ENCODE measurements around the gene SH3RF3. TPM values are rescaled to one million over a fixed set of nuclear protein-coding genes. Genes with fewer than 3 reads are reported as not detected.

SH3RF3 gene
- polyA plus RNA-seq, 1 of the 3 experiments (the other 2 are of a cell fraction): 1.9 TPM

DNA sequence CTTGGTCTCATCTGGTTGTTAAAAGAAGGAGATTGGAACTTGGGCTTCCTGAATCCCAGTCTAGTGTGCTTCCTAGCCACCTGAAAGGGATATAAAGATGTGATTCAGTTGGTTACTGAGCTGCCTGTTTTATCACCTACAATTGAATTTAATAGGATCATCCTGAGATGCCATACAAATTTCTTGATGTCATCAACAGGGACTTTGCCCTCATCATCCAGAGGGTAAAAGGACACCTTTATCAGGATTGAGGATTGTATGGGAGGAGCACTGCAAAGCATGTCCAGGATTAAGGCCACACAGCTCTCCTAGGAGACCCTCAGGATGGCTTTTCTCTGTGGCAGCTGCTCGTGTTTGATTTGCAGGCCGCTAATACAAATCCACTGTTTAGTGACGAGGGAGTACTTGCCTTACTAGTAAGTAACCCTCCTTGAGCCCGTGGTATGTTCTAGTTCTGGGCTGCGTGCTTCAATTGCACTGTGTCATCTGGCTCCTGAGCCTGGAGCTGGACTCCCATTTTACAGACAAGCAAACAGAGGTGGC lies 28.6 kb downstream of the SH3RF3 start:
- POLR2A ChIA-PET: no interaction called here
- Histone ChIP-seq H3K9me2 (no peaks in the 10 kb centered on the region), H3K9me3 (no peaks in the 10 kb centered on the region), H3F3A (replicated peaks; ENCODE audit: insufficient read depth) (peaks cover 2% of the 10 kb centered on the region), H3K27ac (ENCODE audit: low read depth in 2 of 2, low read length in 1 of 2) (no peak overlapping the region), H4K20me1 (ENCODE audit: insufficient read depth) (peaks cover 21% of the 10 kb centered on the region; the same call in 1 of the 2 replicates), H2AFZ (ENCODE audit: low read depth) (no peak overlapping the region), H3K4me3 (ENCODE audit: low read depth in 2 of 2, low read length in 1 of 2) (no peak overlapping the region), H3K27me3 (ENCODE audit: insufficient read depth) (no peaks in the 10 kb centered on the region), H3K79me2 (ENCODE audit: insufficient read depth) (peaks cover 60% of the 10 kb centered on the region), H3K4me2 (no peak overlapping the region), H3K4me1 (ENCODE audit: control insufficient read depth in 1 of 2, insufficient read depth in 2 of 2, low read depth in 1 of 2, low read length in 1 of 2) (peaks cover 0 to 37% of the 10 kb centered on the region in 2 experiments; a peak in 1 of 4 replicates), H3K9ac (no peak overlapping the region), H3K36me3 (replicated peaks in 1 of 2; ENCODE audit: control insufficient read depth in 1 of 2, insufficient read depth in 2 of 2, low read length in 1 of 2) (no peaks in the 10 kb centered on the region)
- TF ChIP-seq, protein P1, sequence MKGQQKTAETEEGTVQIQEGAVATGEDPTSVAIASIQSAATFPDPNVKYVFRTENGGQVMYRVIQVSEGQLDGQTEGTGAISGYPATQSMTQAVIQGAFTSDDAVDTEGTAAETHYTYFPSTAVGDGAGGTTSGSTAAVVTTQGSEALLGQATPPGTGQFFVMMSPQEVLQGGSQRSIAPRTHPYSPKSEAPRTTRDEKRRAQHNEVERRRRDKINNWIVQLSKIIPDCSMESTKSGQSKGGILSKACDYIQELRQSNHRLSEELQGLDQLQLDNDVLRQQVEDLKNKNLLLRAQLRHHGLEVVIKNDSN (IDR thresholded peaks at IDR 0.05; ENCODE audit: borderline replicate concordance, low read depth): no peak
- no peak for TF ChIP-seq EZH2phosphoT487 (IDR thresholded peaks at IDR 0.05; ENCODE audit: borderline replicate concordance, low read depth)
- no peak for TF ChIP-seq RXRA (IDR thresholded peaks at IDR 0.05; ENCODE audit: borderline replicate concordance, low read depth)
- no peak for TF ChIP-seq MEF2A (IDR thresholded peaks at IDR 0.05; ENCODE audit: borderline replicate concordance, low read depth)
- TF ChIP-seq, protein P2, sequence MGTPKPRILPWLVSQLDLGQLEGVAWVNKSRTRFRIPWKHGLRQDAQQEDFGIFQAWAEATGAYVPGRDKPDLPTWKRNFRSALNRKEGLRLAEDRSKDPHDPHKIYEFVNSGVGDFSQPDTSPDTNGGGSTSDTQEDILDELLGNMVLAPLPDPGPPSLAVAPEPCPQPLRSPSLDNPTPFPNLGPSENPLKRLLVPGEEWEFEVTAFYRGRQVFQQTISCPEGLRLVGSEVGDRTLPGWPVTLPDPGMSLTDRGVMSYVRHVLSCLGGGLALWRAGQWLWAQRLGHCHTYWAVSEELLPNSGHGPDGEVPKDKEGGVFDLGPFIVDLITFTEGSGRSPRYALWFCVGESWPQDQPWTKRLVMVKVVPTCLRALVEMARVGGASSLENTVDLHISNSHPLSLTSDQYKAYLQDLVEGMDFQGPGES (IDR thresholded peaks at IDR 0.05; ENCODE audit: low read depth, low read length): no peak
- no peak for TF ChIP-seq YY1 (IDR thresholded peaks at IDR 0.05; ENCODE audit: low read depth)
- no peak for TF ChIP-seq JUND (IDR thresholded peaks at IDR 0.05)
- no peak for TF ChIP-seq NRF1 (IDR thresholded peaks at IDR 0.05; ENCODE audit: low read depth, low read length)
- TF ChIP-seq, protein P3, sequence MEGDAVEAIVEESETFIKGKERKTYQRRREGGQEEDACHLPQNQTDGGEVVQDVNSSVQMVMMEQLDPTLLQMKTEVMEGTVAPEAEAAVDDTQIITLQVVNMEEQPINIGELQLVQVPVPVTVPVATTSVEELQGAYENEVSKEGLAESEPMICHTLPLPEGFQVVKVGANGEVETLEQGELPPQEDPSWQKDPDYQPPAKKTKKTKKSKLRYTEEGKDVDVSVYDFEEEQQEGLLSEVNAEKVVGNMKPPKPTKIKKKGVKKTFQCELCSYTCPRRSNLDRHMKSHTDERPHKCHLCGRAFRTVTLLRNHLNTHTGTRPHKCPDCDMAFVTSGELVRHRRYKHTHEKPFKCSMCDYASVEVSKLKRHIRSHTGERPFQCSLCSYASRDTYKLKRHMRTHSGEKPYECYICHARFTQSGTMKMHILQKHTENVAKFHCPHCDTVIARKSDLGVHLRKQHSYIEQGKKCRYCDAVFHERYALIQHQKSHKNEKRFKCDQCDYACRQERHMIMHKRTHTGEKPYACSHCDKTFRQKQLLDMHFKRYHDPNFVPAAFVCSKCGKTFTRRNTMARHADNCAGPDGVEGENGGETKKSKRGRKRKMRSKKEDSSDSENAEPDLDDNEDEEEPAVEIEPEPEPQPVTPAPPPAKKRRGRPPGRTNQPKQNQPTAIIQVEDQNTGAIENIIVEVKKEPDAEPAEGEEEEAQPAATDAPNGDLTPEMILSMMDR (IDR thresholded peaks at IDR 0.05): no peak
- no peak for TF ChIP-seq MXI1 (IDR thresholded peaks at IDR 0.05; ENCODE audit: low read depth, low read length)
- no peak for TF ChIP-seq RAD21 (IDR thresholded peaks at IDR 0.05; ENCODE audit: low read length)
- TF ChIP-seq TAF1 (IDR thresholded peaks at IDR 0.05; ENCODE audit: borderline replicate concordance, low read depth, low read length): no peak
- TF ChIP-seq, protein P4, sequence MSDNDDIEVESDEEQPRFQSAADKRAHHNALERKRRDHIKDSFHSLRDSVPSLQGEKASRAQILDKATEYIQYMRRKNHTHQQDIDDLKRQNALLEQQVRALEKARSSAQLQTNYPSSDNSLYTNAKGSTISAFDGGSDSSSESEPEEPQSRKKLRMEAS (IDR thresholded peaks at IDR 0.05; ENCODE audit: low read depth): no peak
- DNase-seq: no peak
- CTCF ChIA-PET: no interaction called here
- WGBS (ENCODE audit: low lambda C conversion rate): 92% methylated on average over 4 of the region's 5 CpGs

DNA sequence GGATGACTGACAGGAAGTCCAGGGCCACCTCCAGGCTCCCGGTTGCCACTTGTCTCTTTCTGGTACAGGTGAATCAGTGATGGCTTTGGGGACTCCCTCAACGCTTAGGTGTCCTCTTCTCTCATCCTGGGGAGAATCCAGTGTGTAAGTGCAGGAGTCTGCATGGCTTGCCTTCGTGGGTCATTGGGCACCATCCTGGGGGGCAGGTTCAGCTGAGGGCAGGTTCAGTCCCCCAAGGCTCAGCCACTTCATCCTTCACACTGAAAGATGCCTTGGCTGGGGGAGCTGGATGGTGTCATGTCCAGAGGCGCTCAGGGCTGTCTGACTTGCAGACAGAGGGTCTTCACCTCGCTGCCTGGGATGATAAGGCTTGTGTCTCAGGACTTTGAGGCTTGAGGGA lies 29.2 kb downstream of the SH3RF3 start:
- Histone ChIP-seq H2AFZ (ENCODE audit: low read depth) (no peak overlapping the region), H3K27ac (ENCODE audit: low read depth in 2 of 2, low read length in 1 of 2) (no peak overlapping the region), H3K4me1 (ENCODE audit: control insufficient read depth in 1 of 2, insufficient read depth in 2 of 2, low read depth in 1 of 2, low read length in 1 of 2) (peaks cover 0 to 34% of the 10 kb centered on the region in 2 experiments; a peak in 1 of 4 replicates), H3K9me2 (no peaks in the 10 kb centered on the region), H4K20me1 (ENCODE audit: insufficient read depth) (peaks cover 20% of the 10 kb centered on the region; the same call in 1 of the 2 replicates), H3K9me3 (no peaks in the 10 kb centered on the region), H3K27me3 (ENCODE audit: insufficient read depth) (no peaks in the 10 kb centered on the region), H3K9ac (no peak overlapping the region), H3K4me2 (no peak overlapping the region), H3F3A (replicated peaks; ENCODE audit: insufficient read depth) (peaks cover 5% of the 10 kb centered on the region), H3K79me2 (ENCODE audit: insufficient read depth) (peaks cover 54% of the 10 kb centered on the region), H3K4me3 (ENCODE audit: low read depth in 2 of 2, low read length in 1 of 2) (no peak overlapping the region), H3K36me3 (replicated peaks in 1 of 2; ENCODE audit: control insufficient read depth in 1 of 2, insufficient read depth in 2 of 2, low read length in 1 of 2) (no peaks in the 10 kb centered on the region)
- CTCF ChIA-PET: no interaction called here
- DNase-seq: no peak
- 90% methylated on average over 4 of the region's 5 CpGs for WGBS (ENCODE audit: low lambda C conversion rate)
- POLR2A ChIA-PET: no interaction called here
- TF ChIP-seq, protein P5, sequence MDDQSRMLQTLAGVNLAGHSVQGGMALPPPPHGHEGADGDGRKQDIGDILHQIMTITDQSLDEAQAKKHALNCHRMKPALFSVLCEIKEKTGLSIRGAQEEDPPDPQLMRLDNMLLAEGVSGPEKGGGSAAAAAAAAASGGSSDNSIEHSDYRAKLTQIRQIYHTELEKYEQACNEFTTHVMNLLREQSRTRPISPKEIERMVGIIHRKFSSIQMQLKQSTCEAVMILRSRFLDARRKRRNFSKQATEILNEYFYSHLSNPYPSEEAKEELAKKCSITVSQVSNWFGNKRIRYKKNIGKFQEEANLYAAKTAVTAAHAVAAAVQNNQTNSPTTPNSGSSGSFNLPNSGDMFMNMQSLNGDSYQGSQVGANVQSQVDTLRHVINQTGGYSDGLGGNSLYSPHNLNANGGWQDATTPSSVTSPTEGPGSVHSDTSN (IDR thresholded peaks at IDR 0.05): no peak
- no peak for TF ChIP-seq MXI1 (IDR thresholded peaks at IDR 0.05; ENCODE audit: low read depth, low read length)
- TF ChIP-seq RFX5 (IDR thresholded peaks at IDR 0.05; ENCODE audit: low read length): no peak
- TF ChIP-seq RCOR1 (IDR thresholded peaks at IDR 0.05; ENCODE audit: low read length): no peak
- TF ChIP-seq GATA2 (CRISPR knock-in tag; IDR thresholded peaks at IDR 0.05): no peak
- TF ChIP-seq, protein P1 (IDR thresholded peaks at IDR 0.05; ENCODE audit: borderline replicate concordance, low read depth): no peak
- no peak for TF ChIP-seq FOXM1 (IDR thresholded peaks at IDR 0.05; ENCODE audit: low read depth)
- TF ChIP-seq, protein P3 (IDR thresholded peaks at IDR 0.05): no peak
- TF ChIP-seq RXRA (IDR thresholded peaks at IDR 0.05; ENCODE audit: borderline replicate concordance, low read depth): no peak
- no peak for TF ChIP-seq GABPA (IDR thresholded peaks at IDR 0.05; ENCODE audit: low read depth)
- TF ChIP-seq FOXJ3 (CRISPR knock-in tag; IDR thresholded peaks at IDR 0.05): no peak

Data from SK-N-SH (cell line).